Heart right ventricle (tissue), 16 donors: Measurements from ENCODE around the gene NAALADL2. TPM values are rescaled to one million over a fixed set of nuclear protein-coding genes. Genes with fewer than 3 reads are reported as not detected.

Experiments
- ATAC-seq, 8 donors: fragments of 200-7000 bp; cut with Tn5 transposase; one replicate each; pipeline ENCODE4 v1.9.1; 2020; ENCODE audit warnings: mild to moderate bottlenecking in 8 of 8, moderate library complexity in 8 of 8, moderate number of reproducible peaks in 1 of 8
- DNase-seq, 2 donors: peaks; one replicate each; pipeline ENCODE4 v3.0.0-alpha.2; 2020
- H3K27ac ChIP-seq, 10 donors: fragments of 200-600 bp; sonication (generic) in 2 of 10; one replicate each; pipeline versions ENCODE4 v1.5.0 to v1.8.0; 2020 to 2022; ENCODE audit warnings: mild to moderate bottlenecking in 3 of 10
- H3K27me3 ChIP-seq, 7 donors: fragments of 200-600 bp; one replicate each; pipeline ENCODE4 v1.8.0; 2021 to 2022; ENCODE audit warnings: mild to moderate bottlenecking in 2 of 7
- H3K36me3 ChIP-seq, 9 donors: fragments of 200-600 bp; sonication (generic) in 1 of 9; one replicate each; pipeline versions ENCODE4 v1.5.0 to v1.8.0; 2020 to 2022; ENCODE audit warnings: mild to moderate bottlenecking in 2 of 9
- H3K4me1 ChIP-seq, 9 donors: fragments of 200-600 bp; sonication (generic) in 1 of 9; one replicate each; pipeline versions ENCODE4 v1.5.0 to v1.8.0; 2020 to 2022; ENCODE audit warnings: mild to moderate bottlenecking in 4 of 9
- H3K4me3 ChIP-seq, 10 donors: fragments of 200-600 bp; sonication (generic) in 2 of 10; one replicate each; pipeline versions ENCODE4 v1.5.0 to v1.8.0; 2020 to 2022; ENCODE audit warnings: mild to moderate bottlenecking in 7 of 10, moderate library complexity in 2 of 10
- H3K9me3 ChIP-seq, 11 donors: fragments of 200-600 bp in 10 of 11; sonication (generic) in 2 of 11; one replicate each; pipeline versions ENCODE4 v1.5.0 to v1.8.0; 2013 to 2022; ENCODE audit warnings: mild to moderate bottlenecking in 2 of 11, control low read depth in 1 of 11, moderate library complexity in 1 of 11
- WGBS, 2 donors: extraction: QIAGEN DNeasy Blood & Tissue Kit; methylation state at CpG; one replicate each; pipeline ENCODE4 v1.1.7; 2013; ENCODE audit warnings: inconsistent platforms in 1 of 2; 5-methylcytosine and 5-hydroxymethylcytosine counted together
- intact Hi-C, 10 donors: fragments of 100-400 bp; cut with DNase I; formaldehyde crosslinking; loops; one replicate each; pipeline versions ENCODE4 v1.11.1 to v1.14.2; 2022
- polyA plus RNA-seq, 2 donors: library from polyadenylated mRNA; stranded (reverse); fragments of 200-250 nt; gene quantifications; one replicate each; pipeline ENCODE4 v1.2.3, GENCODE V29; 2013
- total RNA-seq, 10 donors: library from RNA; stranded (reverse); fragmentation: NEBNext Ultra II Directional in 3 of 10; extraction: Animal tissue kit (Norgen Biotek cat#: 25700) in 3 of 10; gene quantifications; one replicate each; pipeline versions ENCODE4 v1.2.1 to v1.2.4, GENCODE V29; 2021 to 2023
- TF ChIP-seq, protein P1 (sequence below), 9 donors: fragments of 200-600 bp; sonication (generic) in 2 of 9; IDR thresholded peaks; one replicate each; pipeline versions ENCODE4 v1.5.0 to v1.8.0; 2021 to 2022; ENCODE audit warnings: antibody characterized with exemption in 9 of 9, mild to moderate bottlenecking in 5 of 9, moderate library complexity in 1 of 9
- donor health status: Arrhythmogenic right ventricular cardiomyopathy.
- donor health status: ischemic (EF 13 %, LVEDD 7.1; RV severe dilation, severe dysfunction).
- donor health status: healthy with polysubstance abuse.
- donor health status: DM: no; HTN: yes; CAD: no.
- donor health status: DM: no; HTN: no; CAD: no.
- donor health status: ischemic (EF 25% LVEDD 6.9; RV normal size, moderate dysfunction).
- donor health status: ischemic (EF 25% LVEDD 5.7; RV mildly dilated, moderate dysfunction).
- donor health status: healthy.
- donor health status: DM: yes; HTN: yes; CAD: no.
- donor health status: Ischemic cardiomyopathy.
- donor health status: ischemic (EF 35%, LVEDD 5.7; RV mildly dilated, moderate dysfunction).
- donor health status: nonischemic (EF 11% LVEDD 7.7; RV severe dilation, severe dysfunction).
- donor health status: DM: yes; HTN: yes; CAD: no.
- donor health status: PGD.
- donor health status: ischemic (EF 29% LVEDD 5.4; RV normal size, mild dysfunction).
- donor health status: nonischemic (EF 23%, LVEDD 6.1; RV moderate dilation, normal function).

NAALADL2 gene
- total and polyA plus RNA-seq, 12 donors = 0.36 to 11.9 (median 5.2) TPM

DNA sequence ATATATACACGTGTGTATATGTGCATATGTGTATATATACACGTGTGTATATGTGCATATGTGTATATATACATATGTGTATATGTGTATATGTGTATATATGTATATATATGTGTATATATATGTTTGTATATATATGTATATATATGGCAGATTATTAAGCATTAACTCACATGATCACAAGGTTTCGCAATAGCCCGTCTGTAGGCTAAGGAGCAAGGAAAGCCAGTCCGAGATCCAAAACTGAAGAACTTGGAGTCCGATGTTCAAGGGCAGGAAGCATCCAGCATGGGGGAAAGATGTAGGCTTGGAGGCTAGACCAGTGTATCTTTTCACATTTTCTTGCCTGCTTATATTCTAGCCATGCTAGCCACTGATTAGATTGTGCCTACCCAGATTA, 23.7 kb downstream of the NAALADL2 start:
- H3K36me3 ChIP-seq = no peaks in the 10 kb centered on the region
- H3K4me1 ChIP-seq = no peaks in the 10 kb centered on the region
- ATAC-seq = no peak
- no peaks in the 10 kb centered on the region for H3K27me3 ChIP-seq
- TF ChIP-seq, protein P1, sequence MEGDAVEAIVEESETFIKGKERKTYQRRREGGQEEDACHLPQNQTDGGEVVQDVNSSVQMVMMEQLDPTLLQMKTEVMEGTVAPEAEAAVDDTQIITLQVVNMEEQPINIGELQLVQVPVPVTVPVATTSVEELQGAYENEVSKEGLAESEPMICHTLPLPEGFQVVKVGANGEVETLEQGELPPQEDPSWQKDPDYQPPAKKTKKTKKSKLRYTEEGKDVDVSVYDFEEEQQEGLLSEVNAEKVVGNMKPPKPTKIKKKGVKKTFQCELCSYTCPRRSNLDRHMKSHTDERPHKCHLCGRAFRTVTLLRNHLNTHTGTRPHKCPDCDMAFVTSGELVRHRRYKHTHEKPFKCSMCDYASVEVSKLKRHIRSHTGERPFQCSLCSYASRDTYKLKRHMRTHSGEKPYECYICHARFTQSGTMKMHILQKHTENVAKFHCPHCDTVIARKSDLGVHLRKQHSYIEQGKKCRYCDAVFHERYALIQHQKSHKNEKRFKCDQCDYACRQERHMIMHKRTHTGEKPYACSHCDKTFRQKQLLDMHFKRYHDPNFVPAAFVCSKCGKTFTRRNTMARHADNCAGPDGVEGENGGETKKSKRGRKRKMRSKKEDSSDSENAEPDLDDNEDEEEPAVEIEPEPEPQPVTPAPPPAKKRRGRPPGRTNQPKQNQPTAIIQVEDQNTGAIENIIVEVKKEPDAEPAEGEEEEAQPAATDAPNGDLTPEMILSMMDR (IDR thresholded peaks at IDR 0.05) = no peak
- 89 to 90% methylated on average over 6 of the region's 6 CpGs for WGBS, 2 donors
- no peak overlapping the region for H3K4me3 ChIP-seq
- no peak for DNase-seq
- no peak overlapping the region for H3K27ac ChIP-seq
- intact Hi-C loops = no loop called here
- peaks cover 0 to 10% (median 0%) of the 10 kb centered on the region in 11 donors for H3K9me3 ChIP-seq

DNA sequence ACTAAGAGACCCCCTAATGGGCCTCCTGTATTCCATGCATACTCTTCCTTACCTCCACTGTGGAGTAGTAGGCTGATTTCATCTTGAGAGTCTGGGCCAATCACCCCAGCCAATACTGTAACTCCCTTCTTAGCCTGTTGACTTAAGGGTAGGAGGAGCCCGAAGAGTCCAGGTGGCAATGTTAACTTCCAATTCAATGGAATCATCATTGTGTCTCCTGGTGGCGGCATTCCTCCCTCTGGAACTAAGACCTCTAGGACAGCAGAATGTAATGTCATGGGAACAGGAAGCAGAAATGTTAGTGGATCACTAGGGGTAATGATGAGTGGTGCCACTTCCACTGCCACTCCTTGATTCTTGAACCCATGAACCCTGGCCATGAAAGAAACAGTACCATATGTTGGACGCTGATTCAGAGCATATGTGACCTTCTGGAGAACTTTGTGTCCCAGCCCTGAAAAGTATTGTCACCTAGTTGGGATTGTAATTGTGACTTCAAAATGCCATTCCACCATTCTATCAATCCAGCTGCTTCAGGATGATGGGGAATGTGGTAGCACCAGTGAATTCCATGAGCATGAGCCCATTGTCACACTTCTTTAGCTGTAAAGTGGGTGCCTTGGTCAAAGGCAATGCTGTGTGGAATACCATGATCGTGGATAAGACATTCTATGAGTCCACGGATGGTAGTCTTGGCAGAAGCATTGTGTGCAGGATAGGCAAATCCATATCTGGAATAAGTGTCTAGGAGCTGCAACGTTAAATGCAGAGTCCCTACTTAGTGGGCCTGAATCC, 24.9 kb downstream of the NAALADL2 start:
- 91 to 96% methylated on average over 6 of the region's 6 CpGs for WGBS, 2 donors
- H3K4me1 ChIP-seq = no peaks in the 10 kb centered on the region
- H3K4me3 ChIP-seq = no peak overlapping the region
- ATAC-seq (no peak), DNase-seq (no peak)
- intact Hi-C loops = no loop called here
- TF ChIP-seq, protein P1 (IDR thresholded peaks at IDR 0.05) = no peak
- H3K9me3 ChIP-seq = peaks cover 0 to 10% (median 0%) of the 10 kb centered on the region in 11 donors
- H3K27ac ChIP-seq = no peak overlapping the region
- H3K27me3 ChIP-seq = no peaks in the 10 kb centered on the region
- no peaks in the 10 kb centered on the region for H3K36me3 ChIP-seq

DNA sequence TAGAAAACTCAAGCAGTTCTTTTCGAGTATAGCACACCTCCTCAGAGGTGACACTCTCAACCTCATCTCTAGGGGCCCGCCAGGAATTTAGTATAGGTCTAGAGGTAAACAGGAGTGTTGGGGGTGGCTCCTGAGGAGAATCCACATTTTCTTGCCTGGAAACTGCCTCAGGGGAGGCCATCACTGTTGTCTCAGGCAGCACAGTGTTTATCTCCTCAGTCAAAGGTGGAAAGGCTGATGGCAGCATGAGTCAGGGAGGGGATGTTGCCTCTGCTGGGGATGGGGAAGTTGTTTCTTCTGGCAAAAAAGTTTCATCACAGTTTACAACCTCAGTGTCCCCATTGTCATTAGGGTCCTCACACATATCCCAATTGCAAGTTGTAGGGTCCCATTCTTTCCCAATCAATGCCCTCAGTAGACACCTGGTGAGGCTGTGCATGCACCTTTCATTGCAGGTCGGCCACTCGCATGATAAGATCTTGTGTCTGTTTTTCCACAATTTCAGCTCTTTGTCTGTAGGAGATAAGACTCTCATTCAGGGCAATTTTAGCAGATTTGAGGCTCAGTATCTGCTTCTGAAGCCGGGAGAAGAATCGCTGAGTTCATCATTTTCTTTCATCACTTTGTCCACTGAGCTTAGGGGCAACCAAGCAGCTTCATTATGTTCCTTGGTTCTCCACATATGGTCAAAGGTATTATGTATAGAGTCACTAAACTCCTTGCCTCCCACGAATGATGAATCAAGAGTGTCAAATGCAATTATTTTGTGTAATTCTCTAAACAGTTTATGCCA, 25.8 kb downstream of the NAALADL2 start:
- intact Hi-C loops = no loop called here
- Histone ChIP-seq H3K4me1 (no peaks in the 10 kb centered on the region), H3K9me3 (peaks cover 0 to 10% (median 0%) of the 10 kb centered on the region in 11 donors), H3K4me3 (no peak overlapping the region), H3K36me3 (no peaks in the 10 kb centered on the region), H3K27me3 (no peaks in the 10 kb centered on the region), H3K27ac (no peak overlapping the region)
- DNase-seq (no peak), ATAC-seq (no peak)
- 82 to 85% methylated on average over 7 of the region's 7 CpGs for WGBS, 2 donors
- TF ChIP-seq, protein P1 (IDR thresholded peaks at IDR 0.05) = no peak

DNA sequence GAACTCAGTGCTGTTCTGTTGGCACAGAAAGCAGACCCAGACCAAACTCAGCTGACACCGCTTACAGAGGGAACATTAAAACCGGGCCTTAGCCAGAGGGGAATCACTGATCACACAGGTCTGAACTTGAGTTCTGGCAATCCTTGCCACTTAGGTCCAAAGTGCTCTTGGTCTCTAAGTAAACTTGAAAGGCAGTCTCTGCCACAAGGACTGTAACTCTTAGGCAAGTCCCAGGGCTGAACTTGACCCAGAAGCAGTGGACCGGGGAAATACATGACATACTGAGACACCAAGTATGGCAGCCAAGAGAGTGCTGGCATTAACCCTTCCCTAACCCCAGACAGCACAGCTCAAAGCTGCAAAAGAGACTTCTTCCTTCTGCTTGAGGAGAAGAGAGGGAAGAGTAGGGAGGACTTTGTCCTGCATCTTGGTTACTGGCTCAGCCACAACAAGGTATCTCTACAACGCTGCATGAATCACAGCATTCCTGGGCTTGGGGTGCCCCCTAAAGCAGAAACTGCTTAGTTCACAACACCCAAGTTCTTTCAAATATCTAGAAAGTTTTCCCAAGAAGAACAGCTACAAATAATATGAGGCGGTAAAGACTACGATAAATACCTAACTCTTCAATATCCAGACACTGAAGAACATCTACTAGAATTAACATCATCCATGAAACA, 32.5 kb downstream of the NAALADL2 start:
- Histone ChIP-seq H3K36me3 (no peaks in the 10 kb centered on the region), H3K27me3 (no peaks in the 10 kb centered on the region), H3K27ac (no peak overlapping the region), H3K4me1 (no peaks in the 10 kb centered on the region), H3K9me3 (peaks cover 0 to 6% (median 0%) of the 10 kb centered on the region in 11 donors), H3K4me3 (no peak overlapping the region)
- no peak for DNase-seq
- ATAC-seq = no peak
- TF ChIP-seq, protein P1 (IDR thresholded peaks at IDR 0.05) = peak in 3 of 9 donors; percentile 4 to 26 (median 19)
- WGBS, 2 donors = 83 to 85% methylated on average over 6 of the region's 6 CpGs
- intact Hi-C loops = loop anchor here in 1 of 10 donors (10.0 kb wide), 1 partner anchor 497 kb away; no protein-coding TSS in a partner anchor
